AG04449 (cell line): ENCODE results near the gene VPS13D.

Experiments
- CTCF ChIA-PET: fragments of 350-600 bp; formaldehyde crosslinking; extraction: SDS; loops from one replicate; lab custom pipeline; 2021; ENCODE audit warnings: antibody characterized with exemption; lab: Yijun Ruan, JAX
- POLR2A ChIA-PET: fragments of 400-600, 350-600 bp; formaldehyde crosslinking; extraction: SDS; loops from one replicate; lab custom pipeline; 2020; ENCODE audit warnings: antibody characterized with exemption, inconsistent platforms; lab: Yijun Ruan, JAX
- DNase-seq: peaks from one replicate; pipeline ENCODE4 v3.0.0-alpha.2; 2010; ENCODE audit warnings: low read depth, low spot score
- H3K4me3 ChIP-seq: 2 replicates; pipeline ENCODE4 v1.5.1; 2011; ENCODE audit warnings: low read depth, mild to moderate bottlenecking, control low read depth, low read length
- TF ChIP-seq, protein P1 (sequence below): IDR thresholded peaks from one replicate; pipeline ENCODE4 v1.5.1; 2011; ENCODE audit warnings: mild to moderate bottlenecking, moderate library complexity, low read length, control low read depth, inconsistent platforms; ENCODE audit not compliant: insufficient read depth; ENCODE audit errors: missing control alignments

The VPS13D gene

DNA sequence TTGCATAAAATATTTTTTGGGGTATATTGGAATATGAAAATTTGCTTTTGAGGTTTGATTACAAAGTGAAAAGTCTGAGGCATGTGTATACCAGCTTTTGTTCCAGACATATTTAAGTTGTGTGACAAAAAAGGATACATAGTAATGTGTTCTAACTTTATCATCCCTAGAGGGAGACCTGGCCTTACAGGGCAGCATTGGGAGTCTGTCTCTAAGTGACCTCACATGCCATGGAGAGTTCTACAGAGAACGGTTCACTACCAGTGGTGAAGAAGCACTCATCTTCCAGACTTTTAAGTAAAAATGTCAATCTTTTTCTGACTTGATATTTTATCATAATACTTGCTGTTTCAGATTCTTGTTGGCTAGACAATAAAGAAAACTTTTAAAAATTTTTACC, 61.0 kb downstream of the VPS13D start:
- H3K4me3 ChIP-seq, result no peak overlapping the region
- ChIA-PET CTCF (interaction anchor here (0.6 to 6.7 kb wide), 3 partner anchors 13 to 368 kb away, joined by 3 to 52 read pairs (median 9); no protein-coding TSS in a partner anchor), POLR2A (no interaction called here)
- TF ChIP-seq, protein P1, sequence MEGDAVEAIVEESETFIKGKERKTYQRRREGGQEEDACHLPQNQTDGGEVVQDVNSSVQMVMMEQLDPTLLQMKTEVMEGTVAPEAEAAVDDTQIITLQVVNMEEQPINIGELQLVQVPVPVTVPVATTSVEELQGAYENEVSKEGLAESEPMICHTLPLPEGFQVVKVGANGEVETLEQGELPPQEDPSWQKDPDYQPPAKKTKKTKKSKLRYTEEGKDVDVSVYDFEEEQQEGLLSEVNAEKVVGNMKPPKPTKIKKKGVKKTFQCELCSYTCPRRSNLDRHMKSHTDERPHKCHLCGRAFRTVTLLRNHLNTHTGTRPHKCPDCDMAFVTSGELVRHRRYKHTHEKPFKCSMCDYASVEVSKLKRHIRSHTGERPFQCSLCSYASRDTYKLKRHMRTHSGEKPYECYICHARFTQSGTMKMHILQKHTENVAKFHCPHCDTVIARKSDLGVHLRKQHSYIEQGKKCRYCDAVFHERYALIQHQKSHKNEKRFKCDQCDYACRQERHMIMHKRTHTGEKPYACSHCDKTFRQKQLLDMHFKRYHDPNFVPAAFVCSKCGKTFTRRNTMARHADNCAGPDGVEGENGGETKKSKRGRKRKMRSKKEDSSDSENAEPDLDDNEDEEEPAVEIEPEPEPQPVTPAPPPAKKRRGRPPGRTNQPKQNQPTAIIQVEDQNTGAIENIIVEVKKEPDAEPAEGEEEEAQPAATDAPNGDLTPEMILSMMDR, result no peak
- no peak for DNase-seq

DNA sequence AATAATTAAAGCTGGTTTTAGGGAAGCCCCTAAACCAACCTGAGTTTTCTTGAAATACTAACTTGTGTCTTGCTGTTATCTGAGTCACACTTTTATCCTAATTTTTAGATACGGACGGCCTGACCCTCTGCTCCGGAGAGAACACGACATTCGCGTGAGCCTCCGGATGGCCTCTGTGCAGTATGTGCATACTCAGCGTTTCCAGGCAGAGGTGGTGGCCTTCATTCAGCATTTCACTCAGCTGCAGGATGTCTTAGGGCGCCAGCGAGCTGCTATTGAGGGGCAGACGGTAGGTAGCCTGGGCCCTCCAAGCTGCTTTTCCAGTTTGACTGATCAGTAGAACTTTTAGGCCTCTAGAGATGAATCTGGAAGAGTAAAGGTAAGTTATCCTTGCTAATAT, 63.6 kb downstream of the VPS13D start:
- ChIA-PET POLR2A (no interaction called here), CTCF (interaction anchor here (0.9 to 2.6 kb wide), 3 partner anchors 14 to 366 kb away, joined by 3 to 18 read pairs (median 3); no protein-coding TSS in a partner anchor)
- H3K4me3 ChIP-seq, result no peak overlapping the region
- TF ChIP-seq, protein P1, result no peak
- no peak for DNase-seq

DNA sequence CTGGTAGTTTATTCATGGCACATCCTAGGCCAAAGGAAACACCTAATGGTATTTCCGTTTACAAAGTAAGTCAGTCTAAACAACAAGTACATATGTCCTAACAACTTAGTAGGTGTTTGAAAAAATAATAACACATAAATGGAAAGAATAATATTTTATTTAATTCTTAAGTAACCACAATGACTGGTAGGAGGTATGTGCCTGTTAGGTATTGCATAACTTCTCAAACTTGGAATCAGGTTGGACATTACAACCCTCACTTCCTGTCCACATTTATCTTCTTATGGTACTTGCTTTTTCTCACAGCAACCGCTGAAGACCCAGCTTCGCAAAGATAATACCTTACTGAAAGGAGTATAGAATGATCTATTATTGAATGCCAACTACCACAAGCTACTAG, 64.2 kb downstream of the VPS13D start:
- CTCF ChIA-PET, result interaction anchor here (1.4 to 2.6 kb wide), 2 partner anchors 13 to 17 kb away, joined by 3 to 18 read pairs; no protein-coding TSS in a partner anchor
- H3K4me3 ChIP-seq, result no peak overlapping the region
- POLR2A ChIA-PET, result no interaction called here
- TF ChIP-seq, protein P1, result no peak
- DNase-seq, result no peak

DNA sequence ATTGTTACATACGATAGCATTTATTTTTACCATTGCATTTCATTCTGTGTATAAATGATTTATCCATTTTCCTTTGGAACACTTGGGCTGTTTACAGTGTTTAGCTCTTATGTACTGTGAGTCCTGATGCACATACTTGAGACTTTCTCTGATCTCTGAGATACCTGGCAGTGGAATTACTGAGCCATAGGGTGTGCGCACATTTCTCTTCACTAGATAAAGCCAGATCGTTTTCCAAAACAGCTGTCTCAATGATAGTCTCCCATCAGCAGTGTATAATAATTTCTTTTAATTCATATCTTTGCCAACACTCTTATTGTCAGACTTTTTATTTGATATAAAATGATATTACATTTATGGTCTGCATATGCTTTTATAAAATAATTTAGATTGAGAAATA, 66.2 kb downstream of the VPS13D start:
- CTCF ChIA-PET, result interaction anchor here (1.0 to 6.8 kb wide), 4 partner anchors 8 to 363 kb away, joined by 3 to 39 read pairs (median 7); no protein-coding TSS in a partner anchor
- no peak for DNase-seq
- TF ChIP-seq, protein P1, result no peak
- no peak overlapping the region for H3K4me3 ChIP-seq
- POLR2A ChIA-PET, result no interaction called here

DNA sequence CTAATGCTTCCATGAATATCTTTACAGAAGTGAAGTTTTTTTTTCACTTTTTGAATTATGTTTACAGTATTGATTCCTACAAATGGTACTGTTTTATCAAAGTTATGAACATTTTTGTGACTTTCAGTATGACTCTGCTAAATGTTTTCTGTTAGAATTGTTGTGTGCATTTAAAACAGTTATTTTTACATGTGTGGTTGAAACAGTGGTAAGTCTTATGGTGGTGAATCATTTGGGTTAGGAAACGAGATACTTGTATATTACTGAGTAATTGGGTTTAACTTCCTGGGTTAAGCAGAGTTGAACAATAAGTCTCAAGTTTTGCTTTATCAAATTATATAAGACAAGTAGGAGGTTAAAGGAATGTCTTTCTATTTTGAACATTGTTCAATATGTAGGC, 66.8 kb downstream of the VPS13D start:
- ChIA-PET CTCF (interaction anchor here (1.0 to 6.8 kb wide), 4 partner anchors 8 to 362 kb away, joined by 3 to 39 read pairs (median 7); no protein-coding TSS in a partner anchor), POLR2A (interaction anchor here (0.8 kb wide), 1 partner anchor 8 kb away, joined by 3 read pairs; no protein-coding TSS in a partner anchor)
- TF ChIP-seq, protein P1, result no peak
- DNase-seq, result peak; percentile 56
- H3K4me3 ChIP-seq, result no peak overlapping the region

DNA sequence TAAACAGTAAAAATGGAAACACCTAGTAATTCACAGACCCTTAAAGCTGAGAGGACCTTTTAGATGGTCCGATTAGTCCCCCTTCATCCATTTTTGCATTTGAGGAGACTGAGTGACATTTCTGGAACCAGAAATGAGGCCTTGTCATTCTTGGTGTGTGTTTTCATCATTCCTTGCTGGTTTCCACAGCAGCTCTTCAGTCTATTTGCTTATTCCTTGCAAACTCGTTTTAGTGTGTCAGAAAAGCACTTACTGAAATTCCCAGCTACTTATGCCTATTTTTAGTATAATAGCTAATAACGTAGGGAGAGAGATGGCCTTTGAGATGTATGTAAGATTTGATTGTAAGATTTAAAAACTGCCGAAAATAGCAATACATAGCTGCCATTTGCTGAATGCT, 70.9 kb downstream of the VPS13D start:
- TF ChIP-seq, protein P1, result no peak
- CTCF ChIA-PET, result interaction anchor here (0.6 to 6.8 kb wide), 9 partner anchors 9 to 358 kb away, joined by 3 to 39 read pairs (median 5); partner anchors contain the start of gene DHRS3
- no peak overlapping the region for H3K4me3 ChIP-seq
- DNase-seq, result no peak
- POLR2A ChIA-PET, result no interaction called here
